ENCODE measurements around the gene PRKAR1B.

PRKAR1B gene

DNA sequence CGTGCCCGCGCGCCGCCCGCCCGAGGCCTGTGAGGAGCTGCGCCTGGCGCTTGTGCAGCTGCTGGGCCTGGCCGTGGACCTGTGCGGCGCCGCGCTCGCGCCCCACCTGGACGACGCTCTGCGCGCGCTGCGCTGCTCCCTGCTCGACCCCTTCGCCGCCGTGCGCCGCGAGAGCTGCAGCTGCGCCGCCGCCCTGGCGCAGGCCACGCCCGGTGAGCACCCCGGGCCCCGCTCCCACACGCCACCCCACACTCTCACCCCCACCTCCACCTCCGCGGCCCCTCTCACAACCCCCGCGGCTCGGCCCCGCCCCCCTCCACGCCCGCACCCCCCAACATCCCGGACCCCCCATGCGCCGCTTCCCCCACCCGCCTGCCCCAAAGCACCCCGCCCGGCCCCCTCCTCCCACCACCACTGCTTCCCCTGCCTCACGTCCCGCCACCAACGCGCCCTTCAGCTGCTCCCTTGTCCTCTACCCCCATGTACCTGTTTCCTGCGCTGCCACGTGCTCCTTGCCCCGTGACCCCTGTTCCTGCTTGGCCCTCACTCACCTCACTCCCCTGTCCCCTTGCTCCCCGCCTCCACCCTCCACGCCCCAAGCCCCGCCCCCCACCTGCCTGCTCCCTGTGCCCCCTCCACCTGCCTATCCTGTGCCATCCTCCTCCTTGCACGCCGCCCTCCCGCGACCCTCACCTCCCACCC is at the start of gene PRKAR1B:
TSS of gene PRKAR1B (minus strand) at position 178 of the 702 bp plus-strand sequence. CDS start 15,776 bp downstream, outside the sequence.
- DNase-seq (ENCODE audit: low read depth in 2 of 2), result no peak

- DNase-seq (ENCODE audit: low read depth in 2 of 2), result no peak
These were observed 49.3 kb upstream of the PRKAR1B start for GRCh38 chr7:776381-776780.

- no peak for DNase-seq (ENCODE audit: low read depth in 2 of 2)
These were observed 47.4 kb upstream of the PRKAR1B start for GRCh38 chr7:774161-775109.

DNA sequence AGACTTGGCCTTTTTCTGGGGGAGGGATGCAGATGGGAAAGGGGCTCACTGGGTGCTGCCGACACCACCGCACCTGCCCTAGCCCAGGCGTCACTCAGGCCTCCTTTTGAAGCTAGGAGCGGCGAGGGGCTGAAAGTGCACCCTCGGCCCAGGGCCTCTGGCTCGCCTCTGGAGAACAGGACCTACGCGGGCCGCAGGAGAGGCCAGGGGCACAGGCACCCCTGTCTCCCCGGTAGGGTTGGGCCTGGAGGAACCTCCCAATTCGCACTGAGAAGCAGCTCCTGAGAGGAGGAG is 46.5 kb upstream of the PRKAR1B start:
- DNase-seq (ENCODE audit: low read depth in 2 of 2), result no peak

DNA sequence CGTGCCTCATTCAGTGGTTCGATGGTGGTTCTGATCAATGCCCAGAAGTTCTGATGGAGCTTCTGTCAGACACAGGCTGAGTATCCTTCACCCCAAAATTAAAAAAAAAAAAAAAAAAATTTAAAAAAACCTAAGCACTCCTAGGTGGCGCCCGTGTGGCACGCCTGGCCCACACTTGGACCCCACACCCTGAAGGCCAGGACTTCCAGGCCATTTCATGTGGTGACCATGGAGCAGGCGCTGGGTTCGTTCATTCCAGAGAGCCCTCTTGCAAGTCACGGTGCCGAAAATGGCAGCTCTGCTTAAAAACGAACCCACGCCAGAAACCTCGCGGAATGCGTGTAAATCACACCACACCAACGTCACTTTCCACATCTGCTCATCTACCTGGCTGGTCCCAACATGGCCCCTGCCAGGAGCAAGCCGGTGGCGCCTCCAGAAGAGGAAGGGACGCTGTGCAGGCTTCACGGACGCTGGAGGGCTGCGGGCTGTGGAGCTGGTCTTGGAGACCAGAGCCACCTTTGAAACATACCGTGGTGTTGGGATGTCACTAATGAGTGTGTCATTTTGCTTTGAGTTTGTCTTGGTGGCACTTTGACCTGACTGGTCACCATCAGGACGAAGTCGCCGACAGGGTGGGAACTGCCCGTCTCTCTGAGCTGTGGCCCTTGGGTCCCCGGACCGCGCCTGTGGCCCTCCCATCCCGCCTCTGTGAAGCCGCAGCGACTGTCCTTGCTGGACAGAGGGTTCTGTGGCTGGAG is 46.0 kb upstream of the PRKAR1B start:
- no peak for DNase-seq (ENCODE audit: low read depth in 2 of 2)

DNA sequence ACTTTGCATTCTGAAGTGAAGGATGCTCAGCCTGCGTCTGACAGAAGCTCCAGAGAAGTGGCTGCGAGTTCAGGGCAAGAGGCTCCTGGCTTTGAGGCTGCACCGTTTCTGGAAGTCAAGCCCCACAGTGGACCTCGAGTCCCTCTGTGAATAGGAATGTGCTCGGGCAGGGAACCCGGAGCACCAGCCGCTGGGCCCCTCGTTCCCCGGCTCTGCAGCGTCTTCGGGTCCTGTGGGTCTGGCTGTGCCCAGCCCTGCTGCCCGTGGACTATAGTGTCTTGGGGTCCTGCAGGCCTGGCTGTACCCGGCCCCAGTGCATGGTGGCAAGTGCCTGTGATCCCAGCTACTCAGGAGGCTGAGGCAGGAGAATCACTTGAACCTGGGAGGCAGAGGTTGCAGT is 45.3 kb upstream of the PRKAR1B start:
- no peak for DNase-seq (ENCODE audit: low read depth in 2 of 2)

- no peak for DNase-seq (ENCODE audit: low read depth in 2 of 2)
These were observed 44.9 kb upstream of the PRKAR1B start for GRCh38 chr7:772005-772294.

DNA sequence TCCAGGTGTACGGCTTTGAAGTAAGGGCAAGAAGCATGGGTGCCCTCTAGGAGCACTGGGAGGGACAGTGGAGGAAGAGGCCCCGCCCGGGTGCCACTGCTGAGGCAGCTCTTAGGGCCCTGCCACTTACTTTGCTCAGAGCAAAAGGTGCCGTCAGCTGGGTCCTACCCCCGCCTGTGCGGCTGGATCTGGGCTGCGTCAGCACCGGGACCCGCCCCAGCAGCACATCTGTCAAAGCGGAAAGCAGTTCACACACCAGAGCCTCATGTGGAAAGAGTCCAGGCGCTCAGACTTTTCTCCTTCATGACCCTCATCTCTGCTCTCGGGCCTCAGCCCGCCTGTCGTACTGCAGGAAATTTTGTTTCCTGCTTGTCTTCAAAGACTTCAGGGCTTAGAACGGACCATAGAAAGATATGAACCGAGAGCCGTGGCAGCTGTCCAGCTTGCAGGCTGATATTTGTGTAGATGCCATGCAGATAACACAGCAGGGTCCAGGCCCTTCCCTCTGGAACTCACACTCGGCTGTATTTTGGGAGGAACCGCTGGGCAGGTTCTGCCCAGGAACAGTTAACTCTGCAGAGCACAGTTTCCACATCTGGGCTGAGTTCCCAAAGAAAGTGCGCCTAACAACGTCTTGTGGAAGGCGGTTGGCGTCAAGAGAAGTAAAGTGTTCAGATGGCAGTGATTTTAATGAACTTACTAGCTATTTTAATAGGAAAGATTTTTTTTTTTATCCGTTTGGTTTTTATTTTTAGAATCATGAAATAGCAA is 44.3 kb upstream of the PRKAR1B start:
- no peak for DNase-seq (ENCODE audit: low read depth in 2 of 2)

- DNase-seq (ENCODE audit: low read depth in 2 of 2), result no peak
These were observed 43.7 kb upstream of the PRKAR1B start for GRCh38 chr7:770741-771166.

- no peak for DNase-seq (ENCODE audit: low read depth in 2 of 2)
These were observed 43.3 kb upstream of the PRKAR1B start for GRCh38 chr7:770336-770735.

DNA sequence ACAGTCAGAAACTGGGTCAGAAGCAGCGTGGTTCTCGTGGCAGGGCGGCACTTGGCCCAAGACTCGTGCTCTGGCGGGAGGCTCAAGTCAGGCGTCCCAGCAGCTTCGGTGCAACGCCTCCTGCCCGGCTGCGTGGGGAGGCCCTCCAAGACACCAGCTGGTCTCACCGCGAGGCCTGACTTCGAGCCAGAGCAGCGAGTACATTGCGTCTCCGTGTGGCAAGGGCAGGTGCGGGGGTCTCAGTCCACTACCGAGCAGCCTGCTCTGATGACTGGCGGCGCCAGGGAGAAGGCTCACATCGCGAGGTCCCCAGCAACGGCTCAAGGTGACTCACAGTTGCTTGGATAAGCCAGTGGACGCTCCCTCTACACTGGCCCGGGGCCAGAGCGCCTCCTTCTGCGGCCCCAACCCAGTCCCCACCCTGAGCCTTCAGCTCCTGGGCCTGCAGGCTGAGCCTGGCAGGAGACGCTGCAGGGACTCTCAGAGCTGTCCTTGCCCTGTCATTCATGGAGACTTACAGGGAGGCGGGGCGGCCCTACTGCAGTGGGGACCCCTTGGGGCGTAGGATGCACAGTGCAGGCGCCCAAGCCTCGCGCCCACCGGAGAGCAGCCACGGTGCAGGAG is 41.9 kb upstream of the PRKAR1B start:
- DNase-seq (ENCODE audit: low read depth in 2 of 2), result no peak

DNA sequence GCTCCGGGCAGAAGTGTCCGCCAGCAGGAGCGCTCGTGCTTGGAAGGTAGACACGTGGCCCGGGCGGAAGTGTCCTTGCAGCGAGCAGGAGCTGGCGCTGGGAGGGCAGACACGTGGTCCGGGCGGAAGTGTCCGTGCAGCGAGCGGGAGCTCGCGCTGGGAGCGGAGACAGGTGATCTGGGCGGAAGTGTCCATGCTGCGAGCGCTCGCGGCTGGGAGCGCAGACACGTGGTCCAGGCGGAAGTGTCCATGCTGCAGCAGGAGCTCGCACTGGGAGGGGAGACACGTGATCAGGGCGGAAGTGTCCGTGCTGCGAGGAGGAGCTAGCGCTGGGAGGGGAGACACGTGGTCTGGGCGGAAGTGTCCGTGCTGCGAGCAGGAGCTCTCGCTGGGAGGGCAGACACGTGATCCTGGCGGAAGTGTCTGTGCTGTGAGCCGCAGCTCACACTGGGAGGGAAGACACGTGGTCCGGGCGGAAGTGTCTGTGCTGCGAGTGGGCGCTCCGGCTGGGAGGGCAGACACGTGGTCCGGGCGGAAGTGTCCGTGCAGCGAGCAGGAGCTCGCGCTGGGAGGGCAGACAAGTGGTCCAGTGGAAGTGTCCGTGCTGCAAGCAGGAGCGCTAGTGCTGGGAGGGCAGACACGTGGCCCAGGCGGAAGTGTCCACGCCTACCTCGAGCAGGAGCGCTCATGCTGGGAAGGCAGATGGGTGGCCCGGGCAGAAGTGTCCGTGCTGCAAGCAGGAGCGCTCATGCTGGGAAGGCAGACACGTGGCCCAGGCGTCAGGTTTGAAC is 41.1 kb upstream of the PRKAR1B start:
- DNase-seq (ENCODE audit: low read depth in 2 of 2), result no peak

GRCh38 chr7:767580-767940 is 40.5 kb upstream of the PRKAR1B start:
- DNase-seq (ENCODE audit: low read depth in 2 of 2), result no peak

- no peak for DNase-seq (ENCODE audit: low read depth in 2 of 2)
These were observed 38.3 kb upstream of the PRKAR1B start for GRCh38 chr7:765383-765782.

DNA sequence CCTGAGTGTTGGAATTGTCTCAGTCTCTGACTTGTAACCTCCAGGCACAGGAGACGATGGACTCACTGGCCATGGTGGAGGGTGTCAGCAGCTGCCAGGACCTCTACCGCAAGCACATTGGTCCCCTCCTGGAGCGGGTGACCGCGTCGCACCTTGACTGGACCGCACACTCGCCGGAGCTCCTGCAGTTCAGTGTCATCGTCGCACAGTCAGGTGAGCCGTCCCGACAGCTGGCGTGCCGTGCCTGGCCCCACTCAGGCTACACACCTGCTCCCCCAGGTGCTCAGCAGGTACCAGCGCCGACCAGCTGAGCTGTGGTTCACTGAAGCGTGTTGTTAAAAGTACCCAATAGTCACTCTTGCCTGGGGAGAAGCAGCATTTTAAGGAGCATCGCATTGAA is 36.7 kb upstream of the PRKAR1B start:
- DNase-seq (ENCODE audit: low read depth in 2 of 2), result no peak

DNA sequence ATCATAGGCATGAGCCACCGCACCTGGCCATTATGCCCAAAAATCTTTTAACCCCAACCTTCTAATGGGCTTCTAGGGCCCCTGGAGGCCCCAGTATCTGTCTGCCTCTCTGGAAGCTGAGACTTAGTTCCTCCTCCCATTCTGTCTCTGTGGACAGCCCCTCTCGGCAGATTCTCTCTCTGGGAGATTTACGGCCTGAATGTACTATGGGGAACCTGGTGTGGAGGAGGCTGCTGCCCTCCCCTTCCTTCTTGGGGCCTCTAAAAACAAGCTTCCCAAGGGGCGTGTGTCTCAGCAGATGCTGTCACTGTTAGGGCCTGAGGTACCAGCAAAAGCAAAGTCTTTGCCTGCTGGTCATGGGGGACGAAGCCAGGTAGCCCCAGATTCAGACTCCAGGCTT is 35.8 kb upstream of the PRKAR1B start:
- no peak for DNase-seq (ENCODE audit: low read depth in 2 of 2)

DNA sequence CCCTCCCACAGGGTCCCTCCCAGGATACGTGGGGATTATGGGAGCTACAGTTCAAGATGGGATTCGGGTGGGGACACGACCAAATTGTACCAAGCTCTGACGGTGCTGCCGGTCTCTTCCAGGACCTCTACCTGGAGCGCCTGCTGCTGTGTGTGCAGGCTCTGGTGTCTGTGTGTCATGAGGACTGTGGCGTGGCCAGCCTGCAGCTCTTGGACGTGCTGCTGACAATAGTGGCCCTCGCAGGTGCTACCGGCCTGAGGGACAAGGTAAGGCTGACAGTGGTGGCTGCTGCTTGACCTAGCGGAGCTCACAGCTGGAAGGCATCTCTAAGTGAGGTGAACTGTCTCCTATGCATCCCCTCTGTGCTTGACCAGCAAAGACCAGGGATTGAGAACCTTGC is 34.5 kb upstream of the PRKAR1B start:
- DNase-seq (ENCODE audit: low read depth in 2 of 2), result no peak

GRCh38 chr7:761101-761500 is 34.0 kb upstream of the PRKAR1B start:
- DNase-seq (ENCODE audit: low read depth in 2 of 2), result no peak

GRCh38 chr7:760006-760405 is 32.9 kb upstream of the PRKAR1B start:
- no peak for DNase-seq (ENCODE audit: low read depth in 2 of 2)

DNA sequence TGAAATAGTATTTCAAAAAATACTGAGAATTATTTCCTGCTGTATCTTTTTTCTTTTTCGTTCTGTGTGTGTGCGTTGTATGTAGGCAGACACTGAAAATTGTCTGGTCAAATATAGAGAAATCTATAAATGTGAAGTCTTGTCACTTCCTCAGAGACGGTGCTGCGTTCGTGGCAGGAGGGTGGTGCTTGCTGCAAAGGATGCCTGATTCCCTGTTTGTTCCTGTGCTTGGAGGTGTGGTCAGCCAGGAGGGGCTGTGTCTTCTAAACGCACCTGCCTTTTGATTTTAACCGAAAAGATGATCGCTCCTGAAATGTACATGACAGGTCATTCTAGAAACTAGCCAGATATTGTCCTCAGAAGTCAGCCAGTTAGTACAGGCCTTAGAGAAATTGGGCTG is 32.5 kb upstream of the PRKAR1B start:
- DNase-seq (ENCODE audit: low read depth in 2 of 2), result no peak

GRCh38 chr7:757741-758163 is 30.7 kb upstream of the PRKAR1B start:
- no peak for DNase-seq (ENCODE audit: low read depth in 2 of 2)
